Heart left ventricle (tissue), 16 donors: Measurements from ENCODE around the gene DOCK2. TPM values are rescaled to one million over a fixed set of nuclear protein-coding genes. Genes with fewer than 3 reads are reported as not detected.
"Not testable (repeated sequence)": the region's sequence is repeated elsewhere in the genome, so short reads cannot be mapped to it uniquely, and the experiment has no call there.

Source experiments
- ATAC-seq, 4 donors: fragments of 200-7000 bp; cut with Tn5 transposase; one replicate each; pipeline ENCODE4 v1.9.1; 2020 to 2022; ENCODE audit warnings: moderate library complexity in 4 of 4, mild to moderate bottlenecking in 3 of 4, moderate number of reproducible peaks in 1 of 4
- DNase-seq, 5 donors: peaks; one replicate each; pipeline ENCODE4 v3.0.0-alpha.2; 2020
- H3K27ac ChIP-seq, 12 donors: fragments of 200-600 bp; sonication (generic) in 4 of 12; one replicate each; pipeline versions ENCODE4 v1.5.0 to v1.8.0; 2016 to 2022; ENCODE audit warnings: mild to moderate bottlenecking in 2 of 12
- H3K27me3 ChIP-seq, 9 donors: fragments of 200-600 bp; sonication (generic) in 2 of 9; one replicate each; pipeline versions ENCODE4 v1.5.1 to v1.8.0; 2016 to 2022; ENCODE audit warnings: mild to moderate bottlenecking in 3 of 9
- H3K36me3 ChIP-seq, 9 donors: fragments of 200-600 bp; sonication (generic) in 2 of 9; one replicate each; pipeline versions ENCODE4 v1.5.0 to v1.8.0; 2018 to 2022; ENCODE audit warnings: mild to moderate bottlenecking in 2 of 9
- H3K4me1 ChIP-seq, 12 donors: fragments of 200-600 bp; sonication (generic) in 4 of 12; one replicate each; pipeline versions ENCODE4 v1.5.0 to v1.8.0; 2016 to 2022; ENCODE audit warnings: mild to moderate bottlenecking in 3 of 12
- H3K4me3 ChIP-seq, 12 donors: fragments of 200-600 bp; sonication (generic) in 4 of 12; one replicate each; pipeline versions ENCODE4 v1.5.0 to v1.8.0; 2017 to 2022; ENCODE audit warnings: mild to moderate bottlenecking in 9 of 12, moderate library complexity in 4 of 12
- H3K9me3 ChIP-seq, 12 donors: fragments of 200-600 bp; sonication (generic) in 4 of 12; one replicate each; pipeline versions ENCODE4 v1.5.0 to v1.8.0; 2016 to 2022; ENCODE audit warnings: mild to moderate bottlenecking in 1 of 12
- CTCF ChIP-seq, 12 donors: fragments of 200-600 bp; sonication (generic) in 4 of 12; IDR thresholded peaks; one replicate each; pipeline versions ENCODE4 v1.5.0 to v1.8.0; 2018 to 2022; ENCODE audit warnings: antibody characterized with exemption in 12 of 12, mild to moderate bottlenecking in 5 of 12
- POLR2A ChIP-seq, 2 donors: fragments of 450-650 bp; IDR thresholded peaks; one replicate each; pipeline ENCODE4 v1.6.1; 2017; ENCODE audit warnings: antibody characterized with exemption in 2 of 2, mild to moderate bottlenecking in 2 of 2, moderate library complexity in 2 of 2
- WGBS, 4 donors: extraction: QIAGEN DNeasy Blood & Tissue Kit in 2 of 4; methylation state at CpG; one replicate each; pipeline versions ENCODE4 v1.1.5 to v1.1.7; 2013 to 2018; 5-methylcytosine and 5-hydroxymethylcytosine counted together
- intact Hi-C, 10 donors: fragments of 100-400 bp; cut with DNase I; formaldehyde crosslinking; loops; one replicate each; pipeline versions ENCODE4 v1.11.1 to v1.14.2; 2022
- polyA plus RNA-seq, 2 donors: library from polyadenylated mRNA; stranded (reverse); fragments of 200-250 nt; gene quantifications; one replicate each; pipeline ENCODE4 v1.2.3, GENCODE V29; 2013
- total RNA-seq, 9 donors: library from RNA; depleted of rRNA in 2 of 9; stranded (reverse); fragments of >200 nt in 2 of 9; fragmentation: NEBNext Ultra II Directional in 3 of 9; extraction: Animal tissue kit (Norgen Biotek cat#: 25700) in 3 of 9; gene quantifications; one replicate each; pipeline versions ENCODE4 v1.1.0 to v1.2.4, GENCODE V29; 2016 to 2023
- donor health status: ischemic (EF 13 %, LVEDD 7.1; RV severe dilation, severe dysfunction).
- donor health status: healthy with polysubstance abuse.
- donor health status: DM: no; HTN: yes; CAD: no.
- donor health status: DM: no; HTN: no; CAD: no.
- donor health status: ischemic (EF 25% LVEDD 6.9; RV normal size, moderate dysfunction).
- donor health status: ischemic (EF 25% LVEDD 5.7; RV mildly dilated, moderate dysfunction).
- donor health status: healthy.
- donor health status: DM: yes; HTN: yes; CAD: no.
- donor health status: ischemic (EF 35%, LVEDD 5.7; RV mildly dilated, moderate dysfunction).
- donor health status: nonischemic (EF 11% LVEDD 7.7; RV severe dilation, severe dysfunction).
- donor health status: DM: yes; HTN: yes; CAD: no.
- donor health status: PGD.
- donor health status: ischemic (EF 29% LVEDD 5.4; RV normal size, mild dysfunction).
- donor health status: nonischemic (EF 23%, LVEDD 6.1; RV moderate dilation, normal function).

Gene DOCK2
- total and polyA plus RNA-seq, 11 donors = 0.80 to 59.5 (median 4.6) TPM

GRCh38 chr5:169656125-169656901 is 19.2 kb downstream of the DOCK2 start:
- DNase-seq (peak in 2 of 5 donors; percentile 55 to 59), ATAC-seq (peak in 2 of 4 donors; percentile 44 to 77)
- H3K4me1 ChIP-seq = peaks cover 0 to 45% (median 8%) of the 10 kb centered on the region in 12 donors
- H3K4me3 ChIP-seq = no peak overlapping the region
- TF ChIP-seq POLR2A (IDR thresholded peaks at IDR 0.05) = no peak
- no peak for TF ChIP-seq CTCF (IDR thresholded peaks at IDR 0.05)
- H3K9me3 ChIP-seq = no peaks in the 10 kb centered on the region
- peaks cover 0 to 23% (median 0%) of the 10 kb centered on the region in 9 donors for H3K36me3 ChIP-seq
- no peak overlapping the region for H3K27ac ChIP-seq
- intact Hi-C loops = no loop called here
- H3K27me3 ChIP-seq = no peaks in the 10 kb centered on the region
- 81 to 89% (median 83%) methylated on average over 15 of the region's 15 CpGs for WGBS, 4 donors

- WGBS, 4 donors = 88 to 93% (median 93%) methylated on average over 1 of the region's 1 CpG
- peaks cover 0 to 36% (median under 1%) of the 10 kb centered on the region in 12 donors for H3K4me1 ChIP-seq
- DNase-seq (no peak), ATAC-seq (no peak)
- intact Hi-C loops = no loop called here
- H3K4me3 ChIP-seq = no peak overlapping the region
- no peaks in the 10 kb centered on the region for H3K9me3 ChIP-seq
- peaks cover 0 to 23% (median 0%) of the 10 kb centered on the region in 9 donors for H3K36me3 ChIP-seq
- TF ChIP-seq POLR2A (IDR thresholded peaks at IDR 0.05) (no peak), CTCF (IDR thresholded peaks at IDR 0.05) (no peak)
- no peak overlapping the region for H3K27ac ChIP-seq
- H3K27me3 ChIP-seq = no peaks in the 10 kb centered on the region
Measured at GRCh38 chr5:169657127-169657526, 20.1 kb downstream of the DOCK2 start.

- ATAC-seq, H3K9me3 ChIP-seq, H3K4me3 ChIP-seq, DNase-seq, intact Hi-C loops, H3K27ac ChIP-seq, H3K27me3 ChIP-seq, H3K36me3 ChIP-seq: not testable (repeated sequence)
- WGBS, 4 donors = 76 to 80% (median 78%) methylated on average over 3 of the region's 3 CpGs
- H3K4me1 ChIP-seq = peaks cover 0 to 11% (median 0%) of the 10 kb centered on the region in 12 donors
Measured at GRCh38 chr5:169662451-169662850, 25.4 kb downstream of the DOCK2 start.

GRCh38 chr5:169663537-169663936 is 26.5 kb downstream of the DOCK2 start:
- DNase-seq = no peak
- H3K9me3 ChIP-seq = peaks cover 0 to 5% (median 0%) of the 10 kb centered on the region in 12 donors
- H3K36me3 ChIP-seq = no peaks in the 10 kb centered on the region
- no peak overlapping the region for H3K4me3 ChIP-seq
- no peak overlapping the region for H3K27ac ChIP-seq
- no peaks in the 10 kb centered on the region for H3K27me3 ChIP-seq
- H3K4me1 ChIP-seq = peaks cover 0 to 11% (median 0%) of the 10 kb centered on the region in 12 donors
- intact Hi-C loops = no loop called here
- no peak for ATAC-seq
- TF ChIP-seq POLR2A (IDR thresholded peaks at IDR 0.05) (no peak), CTCF (IDR thresholded peaks at IDR 0.05) (no peak)
- 54 to 71% (median 58%) methylated on average over 1 of the region's 1 CpG for WGBS, 4 donors
